Pancreas (tissue), 10 donors: Measurements from ENCODE around the gene PDP2. TPM values are rescaled to one million over a fixed set of nuclear protein-coding genes. Genes with fewer than 3 reads are reported as not detected.

Experiments
- ATAC-seq, 4 donors: fragments of 200-7000 bp; cut with Tn5 transposase; one replicate each; pipeline versions ENCODE4 v1.8.0 to v1.9.1; 2020; ENCODE audit warnings: mild to moderate bottlenecking in 4 of 4, moderate library complexity in 4 of 4
- DNase-seq, 6 donors: peaks; one replicate each; pipeline ENCODE4 v3.0.0-alpha.2; 2020
- FAIRE-seq: peaks from 2 replicates; lab custom pipeline; 2012; peaks lifted over from hg19 to GRCh38; lab: Jason Lieb, UNC
- H3K27ac ChIP-seq, 4 donors: fragments of 200-600 bp; sonication (generic); 1 replicate in 3 of 4; 2 replicates in 1 of 4; pipeline versions ENCODE4 v1.5.0 to v1.8.0; 2020
- H3K27me3 ChIP-seq, 4 donors: fragments of 200-600 bp; one replicate each; pipeline ENCODE4 v1.8.0; 2021
- H3K36me3 ChIP-seq, 3 donors: fragments of 200-600 bp; sonication (generic) in 1 of 3; one replicate each; pipeline versions ENCODE4 v1.5.0 to v1.8.0; 2020 to 2021
- H3K4me1 ChIP-seq, 3 donors: fragments of 200-600 bp; one replicate each; pipeline ENCODE4 v1.8.0; 2021
- H3K4me3 ChIP-seq, 4 donors: fragments of 200-600 bp; sonication (generic) in 2 of 4; one replicate each; pipeline versions ENCODE4 v1.5.0 to v1.8.0; 2020 to 2021
- H3K9me3 ChIP-seq, 4 donors: fragments of 200-600 bp; one replicate each; pipeline ENCODE4 v1.8.0; 2021
- WGBS, 2 donors: extraction: QIAGEN DNeasy Blood & Tissue Kit; methylation state at CpG; one replicate each; pipeline ENCODE4 v1.1.7; 2013; 5-methylcytosine and 5-hydroxymethylcytosine counted together
- intact Hi-C, 3 donors: fragments of 100-400 bp; cut with DNase I; formaldehyde crosslinking; loops; one replicate each; pipeline versions ENCODE4 v1.11.1 to v1.14.2; 2022
- polyA plus RNA-seq, 2 donors: library from polyadenylated mRNA; stranded (reverse); fragments of 200-250 nt; gene quantifications; one replicate each; pipeline ENCODE4 v1.2.3, GENCODE V29; 2013
- total RNA-seq, 6 donors: library from RNA; stranded (reverse); fragmentation: NEBNext Ultra II Directional in 4 of 6; extraction: Animal tissue kit (Norgen Biotek cat#: 25700) in 4 of 6; gene quantifications; one replicate each; pipeline versions ENCODE4 v1.2.1 to v1.2.4, GENCODE V29; 2021 to 2023
- TF ChIP-seq, protein P1 (sequence below), 4 donors: fragments of 200-600 bp; sonication (generic) in 3 of 4; IDR thresholded peaks; one replicate each; pipeline versions ENCODE4 v1.5.0 to v1.8.0; 2021; ENCODE audit warnings: antibody characterized with exemption in 4 of 4
- donor health status: healthy with polysubstance abuse.
- donor health status: DM: no; HTN: no; CAD: no; lungs with moderate emphysema.
- donor health status: DM: no; HTN: no; CAD: no.
- donor health status: control.
- donor health status: control.
- donor health status: Bipolar disorder and iron deficiency.
- donor health status: DM: yes; HTN: yes; CAD: no.
- donor health status: DM: no; HTN: no; CAD: no.
- donor health status: DM: no; HTN: no; CAD: no.
- donor health status: DM: yes; HTN: yes; CAD: no.

PDP2 gene
- total and polyA plus RNA-seq, 8 donors = 1.6 to 8.5 (median 7.2) TPM

GRCh38 chr16:66890799-66891198 is 10.5 kb downstream of the PDP2 start:
- intact Hi-C loops = loop anchor here in 1 of 3 donors (10.0 kb wide), 1 partner anchor 254 kb away; no protein-coding TSS in a partner anchor
- WGBS, 2 donors = 59 to 66% methylated on average over 2 of the region's 2 CpGs
- Histone ChIP-seq H3K4me3 (no peak overlapping the region), H3K9me3 (no peaks in the 10 kb centered on the region), H3K4me1 (no peaks in the 10 kb centered on the region), H3K36me3 (peaks cover 0 to 1% (median 0%) of the 10 kb centered on the region in 3 donors), H3K27me3 (no peaks in the 10 kb centered on the region), H3K27ac (no peak overlapping the region)
- FAIRE-seq (no peak), ATAC-seq (no peak), DNase-seq (no peak)
- TF ChIP-seq, protein P1, sequence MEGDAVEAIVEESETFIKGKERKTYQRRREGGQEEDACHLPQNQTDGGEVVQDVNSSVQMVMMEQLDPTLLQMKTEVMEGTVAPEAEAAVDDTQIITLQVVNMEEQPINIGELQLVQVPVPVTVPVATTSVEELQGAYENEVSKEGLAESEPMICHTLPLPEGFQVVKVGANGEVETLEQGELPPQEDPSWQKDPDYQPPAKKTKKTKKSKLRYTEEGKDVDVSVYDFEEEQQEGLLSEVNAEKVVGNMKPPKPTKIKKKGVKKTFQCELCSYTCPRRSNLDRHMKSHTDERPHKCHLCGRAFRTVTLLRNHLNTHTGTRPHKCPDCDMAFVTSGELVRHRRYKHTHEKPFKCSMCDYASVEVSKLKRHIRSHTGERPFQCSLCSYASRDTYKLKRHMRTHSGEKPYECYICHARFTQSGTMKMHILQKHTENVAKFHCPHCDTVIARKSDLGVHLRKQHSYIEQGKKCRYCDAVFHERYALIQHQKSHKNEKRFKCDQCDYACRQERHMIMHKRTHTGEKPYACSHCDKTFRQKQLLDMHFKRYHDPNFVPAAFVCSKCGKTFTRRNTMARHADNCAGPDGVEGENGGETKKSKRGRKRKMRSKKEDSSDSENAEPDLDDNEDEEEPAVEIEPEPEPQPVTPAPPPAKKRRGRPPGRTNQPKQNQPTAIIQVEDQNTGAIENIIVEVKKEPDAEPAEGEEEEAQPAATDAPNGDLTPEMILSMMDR (IDR thresholded peaks at IDR 0.05) = no peak

- whole genome bisulfite sequencing, 2 donors = 82 to 83% methylated on average over 4 of the region's 4 CpGs
- intact Hi-C loops = loop anchor here in 1 of 3 donors (10.0 kb wide), 1 partner anchor 253 kb away; no protein-coding TSS in a partner anchor
- no peaks in the 10 kb centered on the region for H3K4me1 ChIP-seq
Observed at GRCh38 chr16:66891360-66891759, 11.0 kb downstream of the PDP2 start.

DNA sequence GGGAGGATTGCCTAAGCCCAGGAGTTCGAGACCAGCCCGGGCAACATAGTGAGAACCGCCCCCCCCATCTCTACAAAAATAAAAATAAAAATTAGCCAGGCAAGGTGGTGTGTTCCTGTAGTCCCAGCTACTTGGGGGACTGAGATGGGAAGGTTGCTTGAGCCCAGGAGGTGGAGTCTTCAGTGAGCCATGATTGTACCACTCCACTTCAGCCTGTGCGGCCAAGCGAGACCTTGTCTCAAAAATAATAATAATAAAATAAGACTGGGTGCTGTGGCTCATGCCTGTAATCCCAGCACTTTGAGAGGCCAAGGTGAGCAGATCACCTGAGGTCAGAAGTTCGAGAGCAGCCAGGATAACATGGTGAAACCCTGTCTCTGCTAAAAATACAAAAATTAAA is 11.5 kb downstream of the PDP2 start:
- DNase-seq (no peak), ATAC-seq (no peak), FAIRE-seq (no peak)
- Histone ChIP-seq H3K9me3 (no peaks in the 10 kb centered on the region), H3K27me3 (no peaks in the 10 kb centered on the region), H3K27ac (no peak overlapping the region), H3K4me1 (no peaks in the 10 kb centered on the region), H3K36me3 (no peaks in the 10 kb centered on the region), H3K4me3 (no peak overlapping the region)
- 93 to 97% methylated on average over 6 of the region's 6 CpGs for WGBS, 2 donors
- intact Hi-C loops = loop anchor here in 1 of 3 donors (10.0 kb wide), 1 partner anchor 253 kb away; no protein-coding TSS in a partner anchor
- TF ChIP-seq, protein P1 (IDR thresholded peaks at IDR 0.05) = no peak

More at GRCh38 chr16:66891360-66891759, 11.0 kb downstream of the PDP2 start:
- no peak overlapping the region for H3K4me3 ChIP-seq
- no peaks in the 10 kb centered on the region for H3K36me3 ChIP-seq
- no peaks in the 10 kb centered on the region for H3K27me3 ChIP-seq
- H3K9me3 ChIP-seq = no peaks in the 10 kb centered on the region
- DNase-seq (no peak), ATAC-seq (no peak), FAIRE-seq (no peak)
- TF ChIP-seq, protein P1 (IDR thresholded peaks at IDR 0.05) = no peak
- H3K27ac ChIP-seq = no peak overlapping the region

GRCh38 chr16:66894055-66894454 is 13.7 kb downstream of the PDP2 start:
- no peak overlapping the region for H3K27ac ChIP-seq
- no peak for FAIRE-seq
- no peak for DNase-seq
- no peaks in the 10 kb centered on the region for H3K4me1 ChIP-seq
- H3K9me3 ChIP-seq = no peaks in the 10 kb centered on the region
- no peaks in the 10 kb centered on the region for H3K27me3 ChIP-seq
- H3K4me3 ChIP-seq = no peak overlapping the region
- TF ChIP-seq, protein P1 (IDR thresholded peaks at IDR 0.05) = no peak
- intact Hi-C loops = loop anchor here in 1 of 3 donors (10.0 kb wide), 1 partner anchor 251 kb away; no protein-coding TSS in a partner anchor
- no peaks in the 10 kb centered on the region for H3K36me3 ChIP-seq
- ATAC-seq = no peak
- 77 to 84% methylated on average over 2 of the region's 2 CpGs for WGBS, 2 donors
